H1 (cell line): Measurements from ENCODE around the gene UNK. TPM values are rescaled to one million over a fixed set of nuclear protein-coding genes. Genes with fewer than 3 reads are reported as not detected.

Experiments
- CTCF ChIA-PET: fragments of 300-600 bp; sonication (Branson Sonifier 250); formaldehyde crosslinking; loops from one replicate; lab custom pipeline; 2021; ENCODE audit not compliant: partially characterized antibody; lab: Charles Lee
- POLR2A ChIA-PET: fragments of 300-600 bp; sonication (Branson Sonifier 250); formaldehyde crosslinking; loops from one replicate; lab custom pipeline; 2021; ENCODE audit warnings: inconsistent platforms; ENCODE audit not compliant: partially characterized antibody; lab: Charles Lee
- DNase-seq, 2 experiments: peaks; one replicate each; pipeline versions ENCODE4 v3.0.0 to v3.0.0-alpha.2; 2010 to 2022; ENCODE audit warnings: low spot score in 2 of 2, low read depth in 1 of 2, mixed read lengths in 1 of 2
- FAIRE-seq: peaks from 2 replicates; lab custom pipeline; 2011; peaks lifted over from hg19 to GRCh38; lab: Jason Lieb, UNC
- H2AFZ ChIP-seq: 2 replicates; pipeline ENCODE4 v1.8.1; 2012; ENCODE audit warnings: low read length, inconsistent platforms
- H2AK5ac ChIP-seq: 2 replicates; pipeline ENCODE4 v1.6.1; 2013; ENCODE audit warnings: low read depth, low read length
- H2BK120ac ChIP-seq: replicated peaks from 2 replicates; pipeline ENCODE3; 2013; ENCODE audit warnings: low read depth, low read length, inconsistent platforms
- H2BK12ac ChIP-seq: 2 replicates; pipeline ENCODE4 v1.6.1; 2013; ENCODE audit warnings: low read depth, low read length
- H2BK15ac ChIP-seq: 2 replicates; pipeline ENCODE4 v1.6.1; 2013; ENCODE audit warnings: low read length
- H2BK20ac ChIP-seq: 2 replicates; pipeline ENCODE4 v1.6.1; 2013; ENCODE audit warnings: low read length
- H2BK5ac ChIP-seq: 2 replicates; pipeline ENCODE4 v1.6.1; 2013; ENCODE audit warnings: low read depth, low read length
- H3K14ac ChIP-seq: 2 replicates; pipeline ENCODE4 v1.6.1; 2013; ENCODE audit warnings: inconsistent platforms; ENCODE audit not compliant: insufficient read length
- H3K18ac ChIP-seq: 2 replicates; pipeline ENCODE4 v1.6.1; 2013; ENCODE audit warnings: low read length; ENCODE audit errors: extremely low read depth
- H3K23ac ChIP-seq: 2 replicates; pipeline ENCODE4 v1.6.1; 2013; ENCODE audit warnings: inconsistent platforms; ENCODE audit not compliant: insufficient read length
- H3K23me2 ChIP-seq: 2 replicates; pipeline ENCODE4 v1.6.1; 2013; ENCODE audit warnings: low read depth, low read length
- H3K27ac ChIP-seq: 2 replicates; pipeline ENCODE4 v1.6.1; 2011; ENCODE audit warnings: low read depth, low read length, inconsistent platforms
- H3K27me3 ChIP-seq, 4 experiments: replicated peaks in 1 of 4; 1 replicate in 1 of 4; 2 replicates in 3 of 4; pipeline versions ENCODE4 v1.6.1 to v1.8.1; 2011 to 2013; ENCODE audit warnings: low read length in 3 of 4, mild to moderate bottlenecking in 3 of 4, inconsistent platforms in 2 of 4, mixed read lengths in 2 of 4, moderate library complexity in 1 of 4; ENCODE audit not compliant: control insufficient read depth in 3 of 4, insufficient read depth in 3 of 4; ENCODE audit errors: extremely low read depth in 1 of 4
- H3K36me3 ChIP-seq, 4 experiments: 2 replicates each; pipeline versions ENCODE4 v1.6.1 to v1.8.1; 2011 to 2013; ENCODE audit warnings: mild to moderate bottlenecking in 4 of 4, low read length in 3 of 4, moderate library complexity in 2 of 4, control low read depth in 1 of 4, inconsistent platforms in 1 of 4; ENCODE audit not compliant: insufficient read depth in 4 of 4, control insufficient read depth in 2 of 4
- H3K4ac ChIP-seq: replicated peaks from 2 replicates; pipeline ENCODE3; 2013; ENCODE audit warnings: low read length, low read depth, mixed read lengths, inconsistent platforms; ENCODE audit not compliant: insufficient read length
- H3K4me1 ChIP-seq, 4 experiments: replicated peaks in 1 of 4; 1 replicate in 1 of 4; 2 replicates in 3 of 4; pipeline versions ENCODE4 v1.6.1 to v1.8.1; 2011 to 2013; ENCODE audit warnings: low read length in 3 of 4, inconsistent platforms in 2 of 4, mixed read lengths in 1 of 4; ENCODE audit not compliant: insufficient read depth in 4 of 4, control insufficient read depth in 3 of 4
- H3K4me2 ChIP-seq, 2 experiments: 2 replicates each; pipeline versions ENCODE4 v1.6.1 to v1.8.1; 2011 to 2013; ENCODE audit warnings: low read depth in 2 of 2, low read length in 2 of 2, control low read depth in 1 of 2, inconsistent platforms in 1 of 2, mild to moderate bottlenecking in 1 of 2; ENCODE audit not compliant: insufficient read depth in 1 of 2
- H3K4me3 ChIP-seq, 4 experiments: fragments of 200-600, 300-600 bp in 1 of 4; sonication (generic), shearing (Covaris generic), sonication (Bioruptor Twin) in 1 of 4; 2 replicates each; pipeline versions ENCODE4 v1.5.1 to v1.8.1; 2011 to 2016; ENCODE audit warnings: low read length in 4 of 4, low read depth in 3 of 4, control low read depth in 2 of 4, inconsistent platforms in 2 of 4, mild to moderate bottlenecking in 2 of 4, mixed read lengths in 1 of 4, moderate library complexity in 1 of 4; ENCODE audit not compliant: insufficient read depth in 2 of 4; ENCODE audit errors: extremely low read depth in 1 of 4
- H3K56ac ChIP-seq: replicated peaks from 2 replicates; pipeline ENCODE3; 2013; ENCODE audit warnings: low read depth, mild to moderate bottlenecking, mixed read lengths, low read length, inconsistent platforms; ENCODE audit not compliant: insufficient read length
- H3K79me1 ChIP-seq: 2 replicates; pipeline ENCODE4 v1.6.1; 2013; ENCODE audit warnings: low read depth, low read length, control low read depth
- H3K79me2 ChIP-seq, 2 experiments: 2 replicates each; pipeline versions ENCODE4 v1.6.1 to v1.8.1; 2012 to 2013; ENCODE audit warnings: low read length in 2 of 2, mild to moderate bottlenecking in 2 of 2, inconsistent platforms in 1 of 2; ENCODE audit not compliant: insufficient read depth in 2 of 2, control insufficient read depth in 1 of 2
- H3K9ac ChIP-seq, 4 experiments: replicated peaks in 1 of 4; 1 replicate in 1 of 4; 2 replicates in 3 of 4; pipeline versions ENCODE4 v1.6.1 to v1.8.1; 2011 to 2013; ENCODE audit warnings: low read depth in 3 of 4, low read length in 3 of 4, control low read depth in 2 of 4, mild to moderate bottlenecking in 2 of 4, moderate library complexity in 2 of 4, inconsistent platforms in 1 of 4; ENCODE audit errors: extremely low read depth in 1 of 4
- H3K9me3 ChIP-seq, 2 experiments: 2 replicates each; pipeline versions ENCODE4 v1.6.1 to v1.8.1; 2012 to 2013; ENCODE audit warnings: mild to moderate bottlenecking in 2 of 2, moderate library complexity in 2 of 2, control low read depth in 1 of 2, inconsistent platforms in 1 of 2, low read depth in 1 of 2, low read length in 1 of 2, mixed read lengths in 1 of 2; ENCODE audit not compliant: insufficient read depth in 2 of 2
- H4K20me1 ChIP-seq, 2 experiments: replicated peaks in 1 of 2; 2 replicates each; pipeline versions ENCODE3 to v1.8.1; 2011 to 2013; ENCODE audit warnings: inconsistent platforms in 2 of 2, low read length in 2 of 2, mild to moderate bottlenecking in 1 of 2; ENCODE audit not compliant: insufficient read depth in 2 of 2, control insufficient read depth in 1 of 2
- H4K5ac ChIP-seq: 2 replicates; pipeline ENCODE4 v1.6.1; 2013; ENCODE audit warnings: low read length, low read depth, mixed read lengths, inconsistent platforms; ENCODE audit not compliant: insufficient read length
- H4K8ac ChIP-seq: 2 replicates; pipeline ENCODE4 v1.8.0; 2013; ENCODE audit warnings: mild to moderate bottlenecking, moderate library complexity, low read length, inconsistent platforms; ENCODE audit not compliant: insufficient read depth; ENCODE audit errors: extremely low read depth
- H4K91ac ChIP-seq: replicated peaks from 2 replicates; pipeline ENCODE3; 2013; ENCODE audit warnings: low read length, mixed read lengths, inconsistent platforms; ENCODE audit not compliant: insufficient read length
- HDAC6 ChIP-seq: IDR thresholded peaks from one replicate; pipeline ENCODE4 v1.7.1; 2012; ENCODE audit warnings: low read depth, mild to moderate bottlenecking, inconsistent platforms, low read length, moderate library complexity
- POLR2AphosphoS5 ChIP-seq: IDR thresholded peaks from 2 replicates; pipeline ENCODE4 v1.6.1; 2011; ENCODE audit warnings: low read depth, low read length
- RXRA ChIP-seq: IDR thresholded peaks from 2 replicates; pipeline ENCODE4 v1.6.1; 2011; ENCODE audit warnings: low read depth, mild to moderate bottlenecking, low read length, moderate library complexity; ENCODE audit not compliant: insufficient read depth
- SP4 ChIP-seq: IDR thresholded peaks from 2 replicates; pipeline ENCODE4 v1.6.1; 2012; ENCODE audit warnings: low read length, inconsistent platforms
- TCF12 ChIP-seq: IDR thresholded peaks from 2 replicates; pipeline ENCODE4 v1.6.1; 2011; ENCODE audit warnings: low read depth, mild to moderate bottlenecking, low read length
- YY1 ChIP-seq: IDR thresholded peaks from 2 replicates; pipeline ENCODE4 v1.6.1; 2011; ENCODE audit warnings: low read depth, mild to moderate bottlenecking, low read length
- WGBS, 2 experiments: shearing (Covaris generic) in 1 of 2; methylation state at CpG; one replicate each; pipeline versions ENCODE4 v1.1.6 to v1.1.7; 2013 to 2015; ENCODE audit warnings: low lambda C conversion rate in 2 of 2, mixed read lengths in 2 of 2, inconsistent platforms in 1 of 2, low coverage in 1 of 2, missing lambda C conversion rate in 1 of 2; ENCODE audit not compliant: insufficient replicate concordance in 2 of 2, insufficient coverage in 1 of 2, insufficient read length in 1 of 2; ENCODE audit errors: extremely low coverage in 1 of 2, missing lambda C conversion rate in 1 of 2; 5-methylcytosine and 5-hydroxymethylcytosine counted together
- polyA plus RNA-seq, 7 experiments: library from polyadenylated mRNA; depleted of rRNA in 3 of 7; stranded (reverse) in 5 of 7; unstranded in 2 of 7; fragments of >200 nt in 5 of 7; fragments of 200-250 nt in 2 of 7; gene quantifications; 1 replicate in 5 of 7; 2 replicates in 1 of 7; 4 replicates in 1 of 7; pipeline versions ENCODE4 v1.2.1 to v1.2.3, GENCODE V29; 2011 to 2013; ENCODE audit warnings: missing spikeins in 2 of 7, mixed read lengths in 2 of 7
- total RNA-seq: library from RNA; stranded (reverse); fragmentation: NEBNext Ultra II Directional; extraction: Animal tissue kit (Norgen Biotek cat#: 25700); gene quantifications from 2 replicates; pipeline ENCODE4 v1.2.1, GENCODE V29; 2021

UNK gene
- total and polyA plus RNA-seq, 2 of the 8 experiments (the other 6 are each of a cell fraction or from before 2014, with no cell fraction given) = 24.2 to 33.3 TPM

- Histone ChIP-seq H2AFZ (no peak overlapping the region), H3K4me1 (peaks cover 0 to 10% (median 7%) of the 10 kb centered on the region in 4 experiments; a peak in 6 of 7 replicates), H3K14ac (no peak overlapping the region), H3K79me1 (no peaks in the 10 kb centered on the region), H3K36me3 (peaks cover 0 to 29% (median 14%) of the 10 kb centered on the region in 4 experiments; a peak in 5 of 8 replicates), H4K5ac (no peak overlapping the region), H3K9ac (no peak overlapping the region), H3K4me2 (no peak overlapping the region), H3K23me2 (peaks cover under 1% of the 10 kb centered on the region; the same call in 1 of the 2 replicates), H2BK120ac (no peak overlapping the region), H2AK5ac (no peak overlapping the region), H3K4me3 (peak overlapping the region in 1 of 4 experiments; percentile 11; a peak in 2 of 8 replicates), H3K79me2 (peaks cover 5 to 31% of the 10 kb centered on the region in 2 experiments; a peak in 3 of 4 replicates), H4K20me1 (peaks cover 10 to 12% of the 10 kb centered on the region in 2 experiments), H3K4ac (no peak overlapping the region), H2BK5ac (no peak overlapping the region), H2BK20ac (no peak overlapping the region), H3K9me3 (no peaks in the 10 kb centered on the region), H2BK12ac (no peak overlapping the region), H4K91ac (no peak overlapping the region), H3K23ac (no peak overlapping the region), H2BK15ac (no peak overlapping the region), H3K27me3 (no peaks in the 10 kb centered on the region), H3K56ac (no peak overlapping the region), H3K18ac (no peak overlapping the region), H4K8ac (no peak overlapping the region), H3K27ac (no peak overlapping the region)
- POLR2A ChIA-PET = interaction anchor here (0.6 to 8.5 kb wide), 94 partner anchors 11 to 1506 kb away, joined by 3 to 425 read pairs (median 4); partner anchors contain the start of genes AANAT, FDXR, GALK1 and ITGB4
- 18% methylated on average over 5 of the region's 5 CpGs; no CpG with 5 or more reads in 1 of the 2 experiments for WGBS, 2 experiments
- TF ChIP-seq HDAC6 (no peak), TCF12 (no peak), POLR2AphosphoS5 (no peak), SP4 (no peak), YY1 (0 out of 2 replicates have a peak, but pooled peaks have one; percentile 2), RXRA (no peak)
- no peak for DNase-seq
- no peak for FAIRE-seq
- CTCF ChIA-PET = interaction anchor here (0.6 to 21.4 kb wide), 9 partner anchors 23 to 147 kb away, joined by 3 to 359 read pairs (median 3); partner anchors contain the start of genes GALK1, RECQL5, SAP30BP and SMIM5
Measured at GRCh38 chr17:75779987-75780889, 4.4 kb upstream of the UNK start.
